NCI-H1694 (cell line): ENCODE results near the gene DNAH6.
"Not testable (repeated sequence)": the region's sequence is repeated elsewhere in the genome, so short reads cannot be mapped to it uniquely, and the experiment has no call there.

Source experiments
- DNase-seq: peaks from one replicate; lab custom pipeline; 2025; lab: John Stamatoyannopoulos, UW

Gene DNAH6

DNA sequence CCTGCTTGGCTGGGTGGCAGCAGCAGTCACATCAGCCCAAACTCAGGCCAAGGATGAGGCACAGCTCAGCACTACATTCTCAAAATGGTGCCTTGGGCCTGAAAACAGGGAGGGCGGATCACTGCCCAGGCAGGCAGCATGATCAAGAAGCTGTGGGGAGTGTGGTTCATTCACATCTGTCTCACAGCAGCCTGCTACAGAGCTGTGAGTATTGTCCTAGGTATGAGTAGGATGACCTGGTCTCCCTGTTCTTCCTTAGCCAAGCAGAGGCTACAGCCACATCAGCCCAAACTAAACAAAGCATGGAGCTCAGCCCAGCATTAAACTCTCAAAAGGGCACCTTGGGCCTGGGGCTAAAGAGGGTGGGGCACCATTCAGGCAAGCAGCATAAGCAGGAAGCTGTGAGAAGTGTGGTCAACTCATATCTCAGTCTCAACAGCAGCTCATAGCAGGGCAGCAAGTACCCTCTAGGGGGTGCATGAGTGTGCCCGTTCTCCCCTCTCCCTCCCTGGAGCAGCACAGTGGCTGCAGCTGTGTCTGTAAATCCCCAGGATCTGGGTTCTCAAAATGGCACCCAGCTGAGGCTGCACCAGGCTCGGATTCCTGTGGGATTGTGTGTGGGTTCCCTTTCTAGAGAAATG lies 225.0 kb downstream of the DNAH6 start:
- DNase-seq = no peak

GRCh38 chr2:84748341-84748740 lies 232.0 kb downstream of the DNAH6 start:
- DNase-seq = no peak

DNA sequence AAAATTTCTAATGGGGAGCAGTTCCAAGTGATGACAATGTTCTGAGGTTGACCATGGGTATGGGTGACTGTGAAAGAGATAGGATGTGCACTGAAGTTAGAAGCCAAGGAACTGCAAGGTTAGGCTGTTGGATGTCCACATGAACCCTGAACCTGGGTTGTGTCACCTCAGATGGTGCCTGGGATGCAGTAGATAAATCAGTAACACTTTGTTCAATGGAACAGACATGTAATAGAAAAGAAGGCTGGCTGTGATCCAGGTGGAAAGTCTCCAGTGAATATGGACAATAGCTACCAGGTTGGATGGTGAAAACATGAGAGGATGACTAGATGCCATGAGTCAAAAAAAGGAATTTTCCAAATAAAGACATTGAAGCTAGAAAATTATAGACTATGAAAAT lies 233.1 kb downstream of the DNAH6 start:
- DNase-seq = no peak

DNA sequence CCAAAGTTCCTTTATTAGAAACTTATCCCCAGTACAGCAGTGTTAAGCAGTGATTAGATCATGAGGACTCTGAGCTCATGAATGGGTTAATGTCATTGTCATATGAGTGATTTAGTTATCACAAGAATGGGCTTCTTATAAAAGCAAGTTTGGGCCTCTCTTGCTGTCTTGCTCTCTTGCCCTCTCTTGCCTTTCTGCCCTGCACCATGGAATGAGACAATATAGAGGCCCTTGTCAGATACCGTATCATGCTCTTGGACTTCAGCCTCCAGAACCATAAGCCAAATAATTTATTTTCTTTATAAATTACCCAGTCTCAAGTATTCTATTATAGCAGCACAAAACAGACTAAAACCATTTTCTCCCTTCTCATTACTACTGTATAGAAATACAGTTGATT lies 238.8 kb downstream of the DNAH6 start:
- DNase-seq = no peak

DNA sequence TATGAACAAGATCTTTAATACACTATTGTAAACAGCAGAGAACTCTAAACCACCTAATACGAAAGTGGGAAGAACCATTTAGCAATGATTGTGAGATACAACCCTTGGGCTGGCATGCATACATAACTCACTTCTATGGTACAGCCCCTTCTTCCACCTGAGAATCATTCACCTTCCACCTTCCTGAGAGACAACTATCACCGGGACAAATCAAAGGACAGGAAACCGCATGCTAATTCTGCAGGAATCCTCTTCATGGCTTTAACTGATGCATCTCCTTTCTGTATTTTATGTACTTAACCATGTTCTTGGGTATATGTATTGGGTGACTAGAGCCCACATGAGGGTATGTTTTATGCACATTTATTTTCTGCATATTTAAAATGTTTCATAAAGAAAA lies 241.3 kb downstream of the DNAH6 start:
- DNase-seq = no peak

DNA sequence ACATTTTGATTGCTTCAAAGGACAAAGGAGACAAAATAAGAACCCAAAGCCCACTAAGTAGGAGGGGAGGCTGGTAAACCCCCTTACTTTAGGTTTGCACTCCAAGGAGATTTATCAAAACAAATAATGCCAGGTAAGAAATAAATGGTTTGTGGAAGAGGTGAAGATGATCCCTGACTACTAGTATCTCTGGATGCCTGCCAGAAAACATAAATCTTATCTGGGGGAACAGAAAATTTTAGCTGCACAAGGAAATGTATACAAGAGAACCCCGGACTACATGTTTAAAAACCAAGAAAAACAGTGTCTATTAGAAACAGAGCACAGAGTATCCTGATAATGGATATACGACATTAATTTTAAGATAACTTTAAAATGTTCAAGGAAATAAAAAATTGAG lies 250.5 kb downstream of the DNAH6 start:
- no peak for DNase-seq

DNA sequence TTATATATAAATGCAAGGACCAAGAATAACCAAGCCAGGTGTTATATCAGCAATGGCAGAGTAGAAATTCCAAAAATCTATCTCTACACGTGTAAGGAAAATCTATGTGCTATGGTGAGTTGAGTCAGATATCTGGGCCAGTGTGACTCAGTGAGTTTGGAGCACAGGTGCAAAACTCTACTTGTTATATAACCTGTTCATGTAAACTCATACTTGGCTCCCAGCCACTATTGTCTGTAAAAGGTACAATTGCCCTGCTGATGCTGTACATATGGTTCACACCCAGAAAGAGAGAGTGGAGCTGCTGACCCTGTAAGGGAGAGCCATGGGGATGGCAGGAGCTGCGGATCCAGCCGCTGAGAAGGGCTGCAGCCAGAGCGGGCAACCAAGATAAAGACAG lies 252.5 kb downstream of the DNAH6 start:
- no peak for DNase-seq

DNA sequence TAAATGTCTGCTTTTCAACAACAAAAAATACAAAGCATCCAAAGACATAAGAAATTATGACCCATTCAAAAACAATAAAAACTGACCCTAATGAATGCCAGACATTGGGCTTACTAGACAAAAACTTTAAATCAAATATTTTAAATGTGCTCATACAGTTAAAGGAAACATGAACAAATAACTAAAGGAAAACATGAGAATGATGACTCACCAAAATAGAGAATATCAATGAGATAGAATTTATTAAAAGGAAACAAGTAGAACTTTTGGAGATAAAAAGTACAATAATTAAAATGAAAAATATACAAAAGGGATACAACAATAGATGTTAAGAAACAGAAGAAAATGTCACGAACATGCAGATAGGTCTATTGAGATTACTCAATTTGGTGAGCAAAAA lies 254.0 kb downstream of the DNAH6 start:
- DNase-seq = no peak

DNA sequence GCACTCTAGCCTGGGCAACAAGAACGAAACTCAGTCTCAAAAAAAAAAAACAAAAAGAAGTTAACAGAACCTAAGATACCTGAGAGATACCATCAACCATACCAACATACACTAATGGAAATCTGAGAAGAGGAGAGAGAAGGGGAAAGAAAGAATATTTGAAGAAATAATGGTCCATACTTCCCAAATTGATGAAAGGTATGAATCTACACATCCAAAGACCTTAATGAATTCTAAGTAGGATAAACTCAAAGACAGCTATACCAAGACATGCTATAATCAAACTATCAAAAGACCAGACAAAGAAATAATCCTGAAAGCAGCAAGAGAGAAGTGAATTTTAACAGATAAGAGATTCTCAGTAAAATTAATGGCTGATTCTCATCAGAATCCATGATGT lies 255.0 kb downstream of the DNAH6 start:
- no peak for DNase-seq

GRCh38 chr2:84773562-84773961 lies 257.3 kb downstream of the DNAH6 start:
- not testable (repeated sequence) for DNase-seq

- DNase-seq = no peak
Observed at GRCh38 chr2:84776011-84776410, 259.7 kb downstream of the DNAH6 start.

- DNase-seq = no peak
Observed at GRCh38 chr2:84778911-84779690, 262.8 kb downstream of the DNAH6 start.

GRCh38 chr2:84779781-84780180 lies 263.5 kb downstream of the DNAH6 start:
- no peak for DNase-seq

- no peak for DNase-seq
Observed at GRCh38 chr2:84781942-84782716, 265.8 kb downstream of the DNAH6 start.

DNA sequence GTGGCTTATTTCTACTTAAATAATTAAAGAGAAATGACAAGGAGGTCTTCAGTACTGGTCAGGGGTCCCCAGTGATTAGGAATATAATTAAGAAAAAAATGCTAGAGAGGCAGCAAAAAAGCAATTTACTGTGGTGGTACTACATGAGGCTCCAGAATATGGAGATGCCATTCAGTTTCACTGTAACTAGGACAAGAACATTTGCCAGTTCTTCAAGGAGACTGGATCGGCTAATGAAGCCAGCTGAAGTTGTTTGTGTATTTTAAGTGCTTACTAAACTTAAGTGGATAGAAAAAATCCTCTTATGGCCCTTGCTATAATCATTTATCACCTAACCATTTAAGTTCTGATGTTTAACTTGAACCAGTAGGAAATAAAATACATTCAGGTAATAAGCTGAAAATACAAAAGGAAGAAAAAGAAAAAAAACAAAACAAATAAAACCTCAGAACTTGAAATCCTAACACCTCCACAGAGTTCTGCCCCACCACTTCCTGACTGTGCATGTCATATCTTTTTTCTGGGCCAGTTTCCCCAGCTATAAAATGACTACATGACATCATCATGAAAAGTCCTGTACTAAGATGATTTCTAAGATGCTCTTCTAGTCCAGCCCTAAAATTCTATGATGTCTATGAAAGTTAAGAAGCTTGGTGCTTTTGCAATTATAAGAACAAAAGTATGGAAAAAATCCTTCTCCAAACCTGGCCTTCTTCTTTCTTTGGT lies 266.6 kb downstream of the DNAH6 start:
- DNase-seq = no peak

- DNase-seq = no peak
Observed at GRCh38 chr2:84785950-84786349, 269.7 kb downstream of the DNAH6 start.

DNA sequence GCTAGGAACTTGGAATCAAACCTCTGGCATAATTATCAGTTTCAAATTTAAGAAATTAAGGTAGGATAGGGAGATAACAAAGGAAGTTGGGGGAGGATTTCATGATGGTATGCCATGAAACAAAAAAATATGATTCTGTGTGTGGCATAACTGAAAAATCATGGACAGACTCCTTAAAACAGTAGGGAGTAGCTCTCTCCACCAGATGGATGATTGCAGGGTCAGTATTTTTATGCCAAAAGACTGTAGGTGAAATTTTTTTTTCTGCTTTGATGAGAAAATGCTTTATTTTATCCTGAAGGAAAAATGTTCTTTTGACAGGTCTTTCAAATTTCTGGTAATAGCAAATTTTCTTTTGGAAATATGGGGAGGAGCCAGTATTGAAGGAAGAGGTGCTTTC lies 270.3 kb downstream of the DNAH6 start:
- no peak for DNase-seq

DNA sequence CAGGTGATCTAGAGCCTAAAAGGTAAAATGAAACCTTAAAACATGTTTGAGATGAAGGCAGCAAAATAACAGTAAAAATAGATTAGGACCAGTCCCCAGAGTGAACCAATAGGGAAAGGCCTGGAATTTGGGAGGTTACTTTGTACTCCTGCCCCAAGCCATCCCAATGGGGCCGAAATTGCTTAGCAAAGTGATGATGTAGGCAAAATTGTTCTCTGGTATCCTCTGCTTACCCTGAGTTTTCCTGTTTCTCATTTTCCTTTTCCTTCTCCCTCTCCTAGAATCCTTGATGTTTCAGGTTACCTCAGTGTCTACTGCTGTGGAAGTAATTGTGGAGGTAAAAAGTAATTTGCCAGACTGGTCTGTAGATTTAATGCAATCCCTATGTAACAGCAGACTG lies 271.7 kb downstream of the DNAH6 start:
- DNase-seq = no peak

GRCh38 chr2:84788498-84788897 lies 272.2 kb downstream of the DNAH6 start:
- DNase-seq = no peak

- no peak for DNase-seq
Observed at GRCh38 chr2:84792856-84793522, 276.7 kb downstream of the DNAH6 start.

DNA sequence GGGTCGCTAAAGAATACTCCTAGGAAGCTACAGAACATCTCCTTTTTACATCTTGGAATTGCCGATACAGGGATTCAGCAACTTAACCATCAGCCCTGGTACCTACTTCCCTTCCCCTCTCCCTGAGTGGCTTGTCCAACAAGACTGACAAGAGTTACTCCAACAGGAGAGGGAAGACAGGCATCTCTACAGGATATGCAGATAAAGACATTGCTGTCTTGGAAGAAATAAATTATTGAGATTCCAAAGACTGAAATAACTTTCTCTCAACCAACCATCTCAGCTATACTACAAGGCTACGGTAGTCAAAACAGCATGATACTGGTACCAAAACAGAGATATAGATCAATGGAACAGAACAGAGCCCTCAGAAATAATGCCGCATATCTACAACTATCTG lies 277.3 kb downstream of the DNAH6 start:
- DNase-seq = no peak

DNA sequence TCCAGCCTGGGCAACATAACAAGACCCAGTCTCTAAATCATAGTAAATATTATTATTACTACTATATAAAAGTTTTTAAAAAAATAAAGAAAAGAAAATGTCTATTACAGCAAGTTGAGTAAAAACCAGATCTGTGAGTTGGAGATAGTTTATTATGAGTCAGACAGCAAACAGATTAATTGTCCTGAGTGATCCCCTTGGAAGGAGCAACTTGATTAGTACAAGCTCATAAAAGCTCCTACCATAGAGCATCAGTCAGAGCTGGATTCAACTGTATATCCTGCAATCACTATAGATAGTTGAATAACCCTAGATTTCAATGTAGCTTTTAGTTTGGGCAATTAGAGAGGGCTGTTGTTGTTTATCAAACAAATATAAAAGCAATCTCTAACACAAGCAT lies 280.5 kb downstream of the DNAH6 start:
- DNase-seq = no peak
